K562 (cell line): Measurements from ENCODE around the gene CREB3L4. TPM values are rescaled to one million over a fixed set of nuclear protein-coding genes. Genes with fewer than 3 reads are reported as not detected.
A peak's percentile ranks its signal among the peaks of the same experiment; 100 is the strongest.
"Not testable (repeated sequence)": the region's sequence is repeated elsewhere in the genome, so short reads cannot be mapped to it uniquely, and the experiment has no call there.

ENCODE experiments used
- ATAC-seq: fragments of 200-7000 bp; cut with Tn5 transposase; 3 replicates; pipeline ENCODE4 v1.9.1; 2020; ENCODE audit warnings: moderate library complexity
- BruUV-seq: library from RNA; stranded (reverse); fragments of 400-500 nt; replicated peaks from 2 replicates; lab custom pipeline; 2021; lab: Mats Ljungman, UMichigan
- CTCF ChIA-PET: fragments of 300-600 bp; formaldehyde crosslinking; extraction: SDS; loops from one replicate; lab custom pipeline; 2021; ENCODE audit warnings: low intra/inter-chr PET ratio; lab: Yijun Ruan, JAX
- POLR2A ChIA-PET: fragments of 300-600, 350-650 bp; sonication (Branson Sonifier 250); formaldehyde crosslinking; extraction: SDS; loops from one replicate; lab custom pipeline; 2021; ENCODE audit warnings: antibody characterized with exemption, inconsistent platforms; lab: Yijun Ruan, JAX
- DNase-seq, 4 experiments: peaks; one replicate each; pipeline versions ENCODE4 v3.0.0 to v3.0.0-alpha.2; 2011 to 2018; ENCODE audit warnings: low spot score in 3 of 4, mixed read lengths in 3 of 4; ENCODE audit errors: extremely low read depth in 1 of 4
- FAIRE-seq: peaks from 2 replicates; lab custom pipeline; 2011; peaks lifted over from hg19 to GRCh38; lab: Jason Lieb, UNC
- H2AFZ ChIP-seq: 2 replicates; pipeline ENCODE4 v1.6.0; 2011; ENCODE audit warnings: low read depth, low read length, control low read depth, inconsistent platforms
- H3K27ac ChIP-seq: fragments of 200-600 bp; 3 replicates; pipeline ENCODE4 v1.8.0; 2011; ENCODE audit warnings: low read depth, mild to moderate bottlenecking, control low read depth, inconsistent platforms, low read length, moderate library complexity, mixed read lengths; ENCODE audit errors: extremely low read depth
- H3K27me3 ChIP-seq, 2 experiments: fragments of 300-600 bp in 1 of 2; 2 replicates in 1 of 2; 3 replicates in 1 of 2; pipeline versions ENCODE4 v1.6.0 to v1.8.0; 2011; ENCODE audit warnings: inconsistent platforms in 2 of 2, low read length in 2 of 2, mild to moderate bottlenecking in 1 of 2, mixed read lengths in 1 of 2, moderate library complexity in 1 of 2; ENCODE audit not compliant: control insufficient read depth in 2 of 2, insufficient read depth in 2 of 2
- H3K36me3 ChIP-seq: fragments of 300-600 bp; 3 replicates; pipeline ENCODE4 v1.8.0; 2011; ENCODE audit warnings: mild to moderate bottlenecking, low read length, inconsistent platforms; ENCODE audit not compliant: control insufficient read depth, insufficient read depth
- H3K4me1 ChIP-seq, 2 experiments: fragments of 200-600 bp in 1 of 2; replicated peaks in 1 of 2; 2 replicates in 1 of 2; 3 replicates in 1 of 2; pipeline versions ENCODE4 v1.5.1 to v1.8.0; 2011; ENCODE audit warnings: inconsistent platforms in 2 of 2, low read length in 2 of 2, mild to moderate bottlenecking in 1 of 2, mixed read lengths in 1 of 2, moderate library complexity in 1 of 2; ENCODE audit not compliant: control insufficient read depth in 2 of 2, insufficient read depth in 2 of 2
- H3K4me2 ChIP-seq: 2 replicates; pipeline ENCODE4 v1.6.1; 2011; ENCODE audit warnings: low read length, control low read depth, inconsistent platforms, mixed read lengths; ENCODE audit not compliant: insufficient read depth
- H3K4me3 ChIP-seq: fragments of 200-600 bp; sonication (generic), shearing (Covaris generic); 2 replicates; pipeline ENCODE4 v1.5.1; 2016; ENCODE audit warnings: control low read depth, inconsistent platforms
- H3K79me2 ChIP-seq: fragments of 200-600 bp; 3 replicates; pipeline ENCODE4 v1.8.0; 2011; ENCODE audit warnings: low read length, inconsistent platforms; ENCODE audit not compliant: control insufficient read depth, insufficient read depth
- H3K9ac ChIP-seq, 2 experiments: 2 replicates each; pipeline versions ENCODE4 v1.6.0 to v1.6.1; 2011; ENCODE audit warnings: low read depth in 2 of 2, low read length in 2 of 2, control low read depth in 1 of 2, inconsistent platforms in 1 of 2, mild to moderate bottlenecking in 1 of 2, mixed read lengths in 1 of 2; ENCODE audit not compliant: insufficient read depth in 1 of 2
- H3K9me1 ChIP-seq: one replicate; pipeline ENCODE4 v1.6.0; 2011; ENCODE audit warnings: inconsistent platforms, mild to moderate bottlenecking, low read length, moderate library complexity; ENCODE audit not compliant: control insufficient read depth, insufficient read depth
- H3K9me3 ChIP-seq: replicated peaks from 2 replicates; pipeline ENCODE4 v1.5.1; 2011; ENCODE audit warnings: low read depth, low read length, inconsistent platforms; ENCODE audit not compliant: control insufficient read depth, insufficient read depth
- H4K20me1 ChIP-seq: replicated peaks from 2 replicates; pipeline ENCODE4 v1.6.1; 2011; ENCODE audit warnings: low read length, inconsistent platforms, mixed read lengths; ENCODE audit not compliant: control insufficient read depth, insufficient read depth
- NFIC ChIP-seq: fragments of 450-650 bp; IDR thresholded peaks from 2 replicates; pipeline ENCODE4 v1.6.1; 2017; ENCODE audit warnings: mild to moderate bottlenecking, inconsistent platforms
- ZBTB33 ChIP-seq: sonication (generic); formaldehyde crosslinking; IDR thresholded peaks from 2 replicates; pipeline ENCODE4 v1.8.1; 2023; ENCODE audit warnings: mild to moderate bottlenecking, missing genetic modification reagents
- ZNF780A ChIP-seq: fragments of 250-450 bp; sonication (Bioruptor Pico); IDR thresholded peaks from 2 replicates; pipeline ENCODE4 v1.5.0; 2021; ENCODE audit warnings: mild to moderate bottlenecking
- WGBS: fragments of 100-300 bp; shearing (Covaris generic); methylation state at CpG from one replicate; pipeline ENCODE4 v1.1.6; 2016; ENCODE audit warnings: low coverage, mixed read lengths; ENCODE audit not compliant: insufficient coverage; ENCODE audit errors: missing lambda C conversion rate; 5-methylcytosine and 5-hydroxymethylcytosine counted together
- in situ Hi-C: fragments of 300-500 bp; cut with MboI; formaldehyde crosslinking; loops from 4 replicates; pipeline ENCODE4 v1.15.0; 2018; ENCODE audit warnings: inconsistent platforms, mixed read lengths
- intact Hi-C: fragments of 100-400 bp; cut with micrococcal nuclease; formaldehyde crosslinking; loops from 2 replicates; pipeline ENCODE4 v1.14.2; 2022
- polyA plus RNA-seq, 8 experiments: library from polyadenylated mRNA; depleted of rRNA in 4 of 8; stranded (reverse) in 5 of 8; unstranded in 3 of 8; fragments of >200 nt; fragmentation: Nextera tagmentation in 2 of 8; fragmentation: Illumina TruSeq in 1 of 8; extraction: Ambion mirVana in 2 of 8; extraction: Trizol in 1 of 8; gene quantifications; 2 replicates each; pipeline versions ENCODE4 v1.2.1 to v1.2.3, GENCODE V29; 2011 to 2014; ENCODE audit warnings: inconsistent platforms in 1 of 8, missing spikeins in 1 of 8
- total RNA-seq, 7 experiments: library from RNA; depleted of rRNA in 6 of 7; stranded (reverse); fragments of >200 nt in 6 of 7; fragmentation: Illumina TruSeq in 2 of 7; extraction: Trizol in 2 of 7; gene quantifications; 2 replicates each; pipeline versions ENCODE4 v1.2.1 to v1.2.3, GENCODE V29; 2011 to 2021; ENCODE audit warnings: low replicate concordance in 1 of 7

The CREB3L4 gene
- total and polyA plus RNA-seq, 9 of the 15 experiments (the other 6 are each of a cell fraction or from before 2014, with no cell fraction given): 9.9 to 18.6 (median 13.9) TPM

DNA sequence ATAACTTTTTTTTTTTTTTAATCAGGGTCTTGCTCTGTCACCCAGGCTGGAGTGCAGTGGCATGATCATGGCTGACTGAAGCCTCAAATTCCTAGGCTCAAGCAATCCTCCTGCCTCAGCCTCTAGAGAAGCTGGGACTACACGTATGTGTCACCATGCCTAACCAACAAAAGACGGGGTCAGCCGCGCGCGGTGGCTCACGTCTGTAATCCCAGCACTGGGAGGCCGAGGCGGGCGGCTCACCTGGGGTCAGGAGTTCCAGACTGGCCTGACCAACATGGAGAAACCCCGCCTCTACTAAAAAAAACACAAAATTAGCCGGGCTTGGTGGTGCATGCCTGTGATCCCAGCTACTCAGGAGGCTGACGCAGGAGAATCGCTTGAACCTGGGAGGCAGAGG lies 44.8 kb downstream of the CREB3L4 start:
- 35% methylated on average over 14 of the region's 14 CpGs for WGBS
- FAIRE-seq, H3K9ac ChIP-seq, H2AFZ ChIP-seq, in situ Hi-C loops, H3K9me1 ChIP-seq, H3K9me3 ChIP-seq, intact Hi-C loops, H3K79me2 ChIP-seq, H3K36me3 ChIP-seq, H3K4me3 ChIP-seq, H3K4me2 ChIP-seq, H4K20me1 ChIP-seq, H3K27ac ChIP-seq, ATAC-seq, DNase-seq, CTCF ChIA-PET, BruUV-seq, H3K4me1 ChIP-seq: not testable (repeated sequence)
- POLR2A ChIA-PET: interaction anchor here (2.0 kb wide), 1 partner anchor 21 kb away, joined by 11 read pairs; the partner anchor contains the start of gene RPS27
- peak; percentile 83 for TF ChIP-seq ZBTB33 (CRISPR knock-in tag)
- peaks cover 4 to 16% of the 10 kb centered on the region in 2 experiments; a peak in 3 of 5 replicates for H3K27me3 ChIP-seq

GRCh38 chr1:154014154-154014907 lies 46.6 kb downstream of the CREB3L4 start:
- no peaks in the 10 kb centered on the region for H3K9me3 ChIP-seq
- WGBS: 0% methylated on average over 3 of the region's 3 CpGs
- no peaks in the 10 kb centered on the region for H4K20me1 ChIP-seq
- TF ChIP-seq NFIC: peak; percentile 19; the same call in 1 of the 2 replicates
- no peak for TF ChIP-seq ZNF780A
- no TSS peak for BruUV-seq
- H3K4me3 ChIP-seq: no peak overlapping the region
- ChIA-PET CTCF (no interaction called here), POLR2A (no interaction called here)
- no peaks in the 10 kb centered on the region for H3K79me2 ChIP-seq
- no peaks in the 10 kb centered on the region; a peak in 2 of 5 replicates for H3K4me1 ChIP-seq
- H3K27me3 ChIP-seq: peaks cover 4 to 16% of the 10 kb centered on the region in 2 experiments; a peak in 3 of 5 replicates
- no peak for FAIRE-seq
- H3K36me3 ChIP-seq: no peaks in the 10 kb centered on the region
- H3K9ac ChIP-seq: no peak overlapping the region
- in situ Hi-C loops (no loop called here), intact Hi-C loops (no loop called here)
- H2AFZ ChIP-seq: no peak overlapping the region
- no peak for DNase-seq
- no peak for ATAC-seq
- H3K27ac ChIP-seq: no peak overlapping the region
- no peak overlapping the region for H3K4me2 ChIP-seq
- H3K9me1 ChIP-seq: no peaks in the 10 kb centered on the region
